Measurements from ENCODE around the gene TFAM.

TFAM gene

GRCh38 chr10:58384999-58385783 lies at the start of gene TFAM:
TFAM (plus strand) TSS chr10:58385410; CDS start chr10:58385548, 138 bp downstream.
- peak; percentile 94 for DNase-seq (ENCODE audit: low spot score)

GRCh38 chr10:58336242-58336641 lies 49.0 kb upstream of the TFAM start:
- DNase-seq (ENCODE audit: low spot score): no peak

- DNase-seq (ENCODE audit: low spot score): no peak
These were observed 43.8 kb upstream of the TFAM start for GRCh38 chr10:58341422-58341821.

- no peak for DNase-seq (ENCODE audit: low spot score)
These were observed 43.3 kb upstream of the TFAM start for GRCh38 chr10:58341947-58342346.

- DNase-seq (ENCODE audit: low spot score): no peak
These were observed 37.2 kb upstream of the TFAM start for GRCh38 chr10:58347967-58348366.

- no peak for DNase-seq (ENCODE audit: low spot score)
These were observed 36.6 kb upstream of the TFAM start for GRCh38 chr10:58348571-58349033.

GRCh38 chr10:58350023-58350422 lies 35.2 kb upstream of the TFAM start:
- DNase-seq (ENCODE audit: low spot score): no peak

- no peak for DNase-seq (ENCODE audit: low spot score)
These were observed 34.4 kb upstream of the TFAM start for GRCh38 chr10:58350619-58351323.

GRCh38 chr10:58351616-58352578 lies 33.3 kb upstream of the TFAM start:
- peak; percentile 65 for DNase-seq (ENCODE audit: low spot score)

GRCh38 chr10:58352956-58353610 lies 32.1 kb upstream of the TFAM start:
- no peak for DNase-seq (ENCODE audit: low spot score)

- no peak for DNase-seq (ENCODE audit: low spot score)
These were observed 28.5 kb upstream of the TFAM start for GRCh38 chr10:58356756-58357155.

GRCh38 chr10:58358314-58358933 lies 26.8 kb upstream of the TFAM start:
- no peak for DNase-seq (ENCODE audit: low spot score)

GRCh38 chr10:58358947-58359346 lies 26.3 kb upstream of the TFAM start:
- no peak for DNase-seq (ENCODE audit: low spot score)

- no peak for DNase-seq (ENCODE audit: low spot score)
These were observed 25.7 kb upstream of the TFAM start for GRCh38 chr10:58359541-58359940.

GRCh38 chr10:58360412-58361004 lies 24.7 kb upstream of the TFAM start:
- DNase-seq (ENCODE audit: low spot score): no peak

GRCh38 chr10:58361353-58361752 lies 23.9 kb upstream of the TFAM start:
- DNase-seq (ENCODE audit: low spot score): no peak

- no peak for DNase-seq (ENCODE audit: low spot score)
These were observed 23.0 kb upstream of the TFAM start for GRCh38 chr10:58362027-58362789.

GRCh38 chr10:58367069-58367468 lies 18.1 kb upstream of the TFAM start:
- DNase-seq (ENCODE audit: low spot score): no peak

- peak; percentile 43 for DNase-seq (ENCODE audit: low spot score)
These were observed 13.7 kb upstream of the TFAM start for GRCh38 chr10:58371473-58371872.

Data from globus pallidus (tissue), 1 donor.